ENCODE measurements around the gene FCRL3. TPM values are rescaled to one million over a fixed set of nuclear protein-coding genes. Genes with fewer than 3 reads are reported as not detected.
A peak's percentile ranks its signal among the peaks of the same experiment; 100 is the strongest.

Gene FCRL3
- total RNA-seq, 6 donors from 2014 or later = 0.22 to 1.4 (median 1.1) TPM

DNA sequence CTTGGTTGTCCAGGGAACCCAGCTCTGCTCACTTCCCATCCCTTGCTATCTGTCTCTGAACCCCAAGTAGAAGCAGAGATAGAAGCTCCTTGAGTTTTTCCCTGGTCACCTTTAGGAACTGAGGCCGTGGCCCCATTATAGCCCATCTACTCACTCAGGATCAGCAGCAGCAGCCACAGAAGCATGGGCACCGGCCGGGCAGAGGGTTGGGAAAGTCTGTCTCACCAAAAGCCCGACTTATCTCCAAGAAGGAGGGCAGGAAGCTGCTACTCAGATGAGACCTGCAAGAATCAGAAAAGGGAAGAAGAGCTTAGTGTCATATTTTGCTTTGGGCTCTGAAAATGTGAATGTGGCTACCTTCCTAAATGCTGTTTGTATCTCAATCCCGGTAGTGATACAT is 264 bp downstream of the FCRL3 start:
- H3K27me3 ChIP-seq = no peaks in the 10 kb centered on the region
- H3K27ac ChIP-seq = no peak overlapping the region
- no peaks in the 10 kb centered on the region for H3K4me1 ChIP-seq
- 72 to 78% methylated on average over 5 of the region's 5 CpGs for WGBS, 2 donors
- no peak overlapping the region for H3K4me3 ChIP-seq
- ATAC-seq (ENCODE audit: low FRiP score in 2 of 2) = no peak
- no peak for TF ChIP-seq EP300 (IDR thresholded peaks at IDR 0.05)
- no peak for TF ChIP-seq CTCF (IDR thresholded peaks at IDR 0.05)
- TF ChIP-seq POLR2A (IDR thresholded peaks at IDR 0.05) = no peak
- TF ChIP-seq POLR2AphosphoS5 (IDR thresholded peaks at IDR 0.05) = no peak
- no peaks in the 10 kb centered on the region for H3K36me3 ChIP-seq
- no peak for DNase-seq
- no peaks in the 10 kb centered on the region for H3K9me3 ChIP-seq

GRCh38 chr1:157697781-157698569 is 2.6 kb downstream of the FCRL3 start:
- no peak for TF ChIP-seq POLR2AphosphoS5 (IDR thresholded peaks at IDR 0.05)
- 72 to 88% methylated on average over 4 of the region's 4 CpGs for WGBS, 2 donors
- Histone ChIP-seq H3K36me3 (no peaks in the 10 kb centered on the region), H3K4me1 (no peaks in the 10 kb centered on the region), H3K9me3 (no peaks in the 10 kb centered on the region), H3K27me3 (no peaks in the 10 kb centered on the region), H3K27ac (no peak overlapping the region), H3K4me3 (no peak overlapping the region)
- DNase-seq (no peak), ATAC-seq (ENCODE audit: low FRiP score in 2 of 2) (no peak)

GRCh38 chr1:157696966-157697628 is 3.5 kb downstream of the FCRL3 start:
- no peak for DNase-seq
- ATAC-seq (ENCODE audit: low FRiP score in 2 of 2) = no peak
- H3K9me3 ChIP-seq = no peaks in the 10 kb centered on the region
- TF ChIP-seq CTCF (IDR thresholded peaks at IDR 0.05) = no peak
- no peak for TF ChIP-seq POLR2A (IDR thresholded peaks at IDR 0.05)
- TF ChIP-seq EP300 (IDR thresholded peaks at IDR 0.05) = no peak
- no peak for TF ChIP-seq POLR2AphosphoS5 (IDR thresholded peaks at IDR 0.05)
- H3K4me1 ChIP-seq = no peaks in the 10 kb centered on the region
- no peak overlapping the region for H3K27ac ChIP-seq
- WGBS, 2 donors = 59 to 72% methylated on average over 3 to 4 of the region's 4 CpGs
- no peaks in the 10 kb centered on the region for H3K36me3 ChIP-seq
- H3K4me3 ChIP-seq = no peak overlapping the region
- no peaks in the 10 kb centered on the region for H3K27me3 ChIP-seq

- no peak for TF ChIP-seq POLR2A (IDR thresholded peaks at IDR 0.05)
- TF ChIP-seq POLR2AphosphoS5 (IDR thresholded peaks at IDR 0.05) = no peak
- no peak for TF ChIP-seq CTCF (IDR thresholded peaks at IDR 0.05)
- TF ChIP-seq EP300 (IDR thresholded peaks at IDR 0.05) = no peak
- ATAC-seq (ENCODE audit: low FRiP score in 2 of 2) = no peak
These were observed 5.2 kb downstream of the FCRL3 start for GRCh38 chr1:157695417-157695816.

DNA sequence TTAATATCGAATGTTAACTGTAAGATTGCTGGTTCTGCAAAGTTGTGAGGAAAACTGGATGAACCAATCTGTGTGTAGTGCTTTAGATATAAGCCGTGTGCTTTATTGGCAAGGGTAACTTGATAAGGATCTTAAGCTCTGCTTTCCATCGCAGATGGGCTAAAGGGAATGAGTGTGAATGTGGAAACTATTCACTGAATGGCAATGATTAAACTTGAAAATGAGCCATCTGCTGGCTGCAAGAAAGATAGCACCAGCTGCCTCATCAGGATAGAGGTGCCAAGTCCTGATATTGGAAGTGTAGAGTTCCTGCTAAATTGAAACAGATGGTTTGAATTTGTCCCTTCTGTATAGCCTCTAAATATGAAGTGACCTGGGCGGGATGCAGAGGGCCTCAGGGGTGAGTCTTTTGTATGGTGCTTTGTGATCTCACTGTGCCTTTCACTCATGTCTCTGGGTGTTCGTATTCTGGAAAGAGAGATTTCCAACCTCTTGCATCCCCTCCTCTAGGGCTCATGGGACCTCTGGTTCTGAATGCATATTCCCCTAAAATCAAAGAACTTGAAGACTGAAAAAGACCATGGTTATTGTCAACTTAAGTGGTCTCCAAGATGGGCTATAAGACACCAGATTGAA is 9.2 kb downstream of the FCRL3 start:
- ATAC-seq (ENCODE audit: low FRiP score in 2 of 2) (peak in 1 of 2 donors; percentile 44), DNase-seq (no peak)
- H3K4me1 ChIP-seq = no peaks in the 10 kb centered on the region
- H3K27me3 ChIP-seq = no peaks in the 10 kb centered on the region
- no peak overlapping the region for H3K4me3 ChIP-seq
- no peak overlapping the region for H3K27ac ChIP-seq
- no peaks in the 10 kb centered on the region for H3K36me3 ChIP-seq
- TF ChIP-seq POLR2AphosphoS5 (IDR thresholded peaks at IDR 0.05) (no peak), POLR2A (IDR thresholded peaks at IDR 0.05) (no peak), EP300 (IDR thresholded peaks at IDR 0.05) (no peak), CTCF (IDR thresholded peaks at IDR 0.05) (peak in 3 of 6 experiments; percentile 48 to 50 (median 49))
- 41 to 44% methylated on average over 5 of the region's 5 CpGs for WGBS, 2 donors
- H3K9me3 ChIP-seq = no peaks in the 10 kb centered on the region

More at GRCh38 chr1:157695417-157695816, 5.2 kb downstream of the FCRL3 start:
- H3K36me3 ChIP-seq = no peaks in the 10 kb centered on the region
- no peak overlapping the region for H3K4me3 ChIP-seq
- no peaks in the 10 kb centered on the region for H3K27me3 ChIP-seq
- no peak for DNase-seq
- H3K9me3 ChIP-seq = no peaks in the 10 kb centered on the region
- H3K27ac ChIP-seq = no peak overlapping the region
- WGBS, 2 donors = 64 to 74% methylated on average over 4 of the region's 4 CpGs
- no peaks in the 10 kb centered on the region for H3K4me1 ChIP-seq

Data from upper lobe of left lung (tissue), 6 donors.